ENCODE data around the gene HEPN1. TPM values are rescaled to one million over a fixed set of nuclear protein-coding genes. Genes with fewer than 3 reads are reported as not detected.

Gene HEPN1
- total and polyA plus RNA-seq, 2 donors from 2014 or later: not detected

DNA sequence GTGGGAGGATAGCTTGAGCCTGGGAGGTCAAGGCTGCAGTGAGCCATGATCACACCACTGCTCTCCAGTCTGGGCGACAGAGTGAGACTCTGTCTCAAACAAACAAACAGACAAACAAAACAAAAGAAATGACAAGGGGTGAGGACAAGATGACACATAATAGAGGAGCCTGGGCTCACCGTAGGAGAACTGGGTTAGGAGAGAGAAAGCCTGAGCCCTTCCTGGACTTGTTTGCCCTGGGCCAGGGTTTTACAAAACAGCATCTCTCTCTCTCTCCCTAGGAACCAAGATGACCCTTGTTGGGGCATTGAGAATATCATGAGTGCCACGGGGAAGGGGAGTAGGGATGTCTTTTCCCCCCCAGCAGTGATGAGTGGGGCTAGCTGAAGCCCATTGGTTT lies 38.1 kb upstream of the HEPN1 start:
- H3K36me3 ChIP-seq (ENCODE audit: control insufficient read depth in 2 of 3, insufficient read depth in 3 of 3, low read length in 3 of 3): no peaks in the 10 kb centered on the region
- FAIRE-seq (no peak), DNase-seq (no peak)
- no peaks in the 10 kb centered on the region for H3K9me3 ChIP-seq (ENCODE audit: control insufficient read depth in 2 of 3, insufficient read depth in 1 of 3, low read length in 3 of 3)
- H3K27me3 ChIP-seq (ENCODE audit: control insufficient read depth, insufficient read depth, low read length): no peaks in the 10 kb centered on the region
- TF ChIP-seq, protein P1, sequence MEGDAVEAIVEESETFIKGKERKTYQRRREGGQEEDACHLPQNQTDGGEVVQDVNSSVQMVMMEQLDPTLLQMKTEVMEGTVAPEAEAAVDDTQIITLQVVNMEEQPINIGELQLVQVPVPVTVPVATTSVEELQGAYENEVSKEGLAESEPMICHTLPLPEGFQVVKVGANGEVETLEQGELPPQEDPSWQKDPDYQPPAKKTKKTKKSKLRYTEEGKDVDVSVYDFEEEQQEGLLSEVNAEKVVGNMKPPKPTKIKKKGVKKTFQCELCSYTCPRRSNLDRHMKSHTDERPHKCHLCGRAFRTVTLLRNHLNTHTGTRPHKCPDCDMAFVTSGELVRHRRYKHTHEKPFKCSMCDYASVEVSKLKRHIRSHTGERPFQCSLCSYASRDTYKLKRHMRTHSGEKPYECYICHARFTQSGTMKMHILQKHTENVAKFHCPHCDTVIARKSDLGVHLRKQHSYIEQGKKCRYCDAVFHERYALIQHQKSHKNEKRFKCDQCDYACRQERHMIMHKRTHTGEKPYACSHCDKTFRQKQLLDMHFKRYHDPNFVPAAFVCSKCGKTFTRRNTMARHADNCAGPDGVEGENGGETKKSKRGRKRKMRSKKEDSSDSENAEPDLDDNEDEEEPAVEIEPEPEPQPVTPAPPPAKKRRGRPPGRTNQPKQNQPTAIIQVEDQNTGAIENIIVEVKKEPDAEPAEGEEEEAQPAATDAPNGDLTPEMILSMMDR (IDR thresholded peaks at IDR 0.05; ENCODE audit: borderline replicate concordance, extremely low read depth, insufficient read depth): no peak
- H3K9ac ChIP-seq (ENCODE audit: low read length in 3 of 3): no peak overlapping the region
- no peak overlapping the region for H3K4me3 ChIP-seq (ENCODE audit: low read length in 3 of 3)
- intact Hi-C loops (cut with DNase I): no loop called here
- peaks cover 0 to 9% (median 4%) of the 10 kb centered on the region in 3 donors for H3K4me1 ChIP-seq (ENCODE audit: control insufficient read depth in 2 of 3, insufficient read depth in 2 of 3, low read depth in 1 of 3, low read length in 3 of 3)
- H3K27ac ChIP-seq (ENCODE audit: low read depth in 2 of 2, low read length in 2 of 2): no peak overlapping the region

DNA sequence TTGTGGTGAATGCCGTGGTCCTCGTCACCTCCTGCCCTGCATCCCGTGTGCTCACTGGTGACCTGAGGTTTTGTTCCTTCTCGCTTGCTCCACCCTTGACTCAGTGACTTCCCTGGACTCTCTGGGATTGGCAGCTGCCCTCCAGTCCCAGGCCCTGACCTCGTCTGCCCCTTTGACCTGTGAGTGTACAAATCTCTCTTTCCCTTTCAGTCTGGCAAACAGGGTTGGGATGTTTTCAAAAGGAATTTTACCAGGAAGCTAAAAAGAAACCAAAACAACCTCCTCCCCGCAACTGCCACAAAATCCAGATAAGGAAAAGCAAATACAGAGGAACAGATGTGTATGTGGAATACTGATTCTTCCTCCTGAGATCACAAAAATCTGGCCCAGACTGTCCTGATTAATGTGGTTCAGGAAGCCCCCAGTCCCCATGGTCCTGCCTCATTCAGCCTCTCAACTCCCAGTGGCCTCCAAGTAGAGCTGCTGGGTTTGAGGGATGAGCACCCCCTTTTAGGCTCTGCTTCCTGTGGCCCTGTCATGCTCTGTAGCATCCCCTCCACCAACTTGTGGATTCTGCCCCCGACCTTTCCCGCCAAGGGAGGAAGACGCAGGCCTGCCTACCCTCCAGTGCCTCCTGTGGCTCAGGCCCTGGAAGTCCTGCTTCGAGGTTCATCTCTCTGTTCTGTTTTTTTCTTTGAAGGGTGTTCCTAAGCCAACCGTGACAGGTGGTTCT lies 36.5 kb upstream of the HEPN1 start:
- Histone ChIP-seq H3K27ac (ENCODE audit: low read depth in 2 of 2, low read length in 2 of 2) (peak overlapping the region in 1 of 2 donors; percentile 24), H3K9ac (ENCODE audit: low read length in 3 of 3) (no peak overlapping the region), H3K27me3 (ENCODE audit: control insufficient read depth, insufficient read depth, low read length) (no peaks in the 10 kb centered on the region), H3K4me1 (ENCODE audit: control insufficient read depth in 2 of 3, insufficient read depth in 2 of 3, low read depth in 1 of 3, low read length in 3 of 3) (peaks cover 0 to 6% (median 1%) of the 10 kb centered on the region in 3 donors), H3K9me3 (ENCODE audit: control insufficient read depth in 2 of 3, insufficient read depth in 1 of 3, low read length in 3 of 3) (no peaks in the 10 kb centered on the region), H3K36me3 (ENCODE audit: control insufficient read depth in 2 of 3, insufficient read depth in 3 of 3, low read length in 3 of 3) (no peaks in the 10 kb centered on the region), H3K4me3 (ENCODE audit: low read length in 3 of 3) (no peak overlapping the region)
- no peak for FAIRE-seq
- intact Hi-C loops (cut with DNase I): no loop called here
- peak in 1 of 5 donors; percentile 31 for DNase-seq
- TF ChIP-seq, protein P1 (IDR thresholded peaks at IDR 0.05; ENCODE audit: borderline replicate concordance, extremely low read depth, insufficient read depth): no peak

DNA sequence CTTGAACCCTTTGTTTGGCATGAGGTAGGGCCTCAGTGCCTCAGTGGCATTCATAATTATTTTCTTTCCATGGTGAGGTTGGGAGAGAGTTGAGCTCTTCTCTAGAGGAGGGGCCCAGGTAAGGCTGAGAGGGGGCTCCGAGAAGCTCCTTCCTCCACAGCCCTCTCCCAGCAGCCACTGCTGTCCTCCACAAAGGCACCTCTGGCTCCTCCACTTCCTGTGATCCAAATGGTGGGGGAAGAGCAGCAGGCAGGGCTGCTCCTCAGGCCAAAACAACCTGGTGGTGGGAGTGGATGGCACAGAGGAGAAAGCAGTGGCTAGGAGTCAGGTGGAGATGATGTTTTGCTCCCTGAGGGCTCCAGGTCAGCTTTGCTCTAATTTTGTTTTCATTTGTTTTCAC lies 34.7 kb upstream of the HEPN1 start:
- DNase-seq: no peak
- no peak overlapping the region for H3K4me3 ChIP-seq (ENCODE audit: low read length in 3 of 3)
- H3K36me3 ChIP-seq (ENCODE audit: control insufficient read depth in 2 of 3, insufficient read depth in 3 of 3, low read length in 3 of 3): no peaks in the 10 kb centered on the region
- H3K4me1 ChIP-seq (ENCODE audit: control insufficient read depth in 2 of 3, insufficient read depth in 2 of 3, low read depth in 1 of 3, low read length in 3 of 3): peaks cover 0 to 10% (median 0%) of the 10 kb centered on the region in 3 donors
- H3K9ac ChIP-seq (ENCODE audit: low read length in 3 of 3): no peak overlapping the region
- no peak overlapping the region for H3K27ac ChIP-seq (ENCODE audit: low read depth in 2 of 2, low read length in 2 of 2)
- FAIRE-seq: no peak
- TF ChIP-seq, protein P1 (IDR thresholded peaks at IDR 0.05; ENCODE audit: borderline replicate concordance, extremely low read depth, insufficient read depth): no peak
- no peaks in the 10 kb centered on the region for H3K9me3 ChIP-seq (ENCODE audit: control insufficient read depth in 2 of 3, insufficient read depth in 1 of 3, low read length in 3 of 3)
- intact Hi-C loops (cut with DNase I): no loop called here
- no peaks in the 10 kb centered on the region for H3K27me3 ChIP-seq (ENCODE audit: control insufficient read depth, insufficient read depth, low read length)

All from kidney (tissue), 14 donors.